Hippocampal formation (tissue), 2 donors: ENCODE measurements around the gene PLXND1.
"Not testable (repeated sequence)": the region's sequence is repeated elsewhere in the genome, so short reads cannot be mapped to it uniquely, and the experiment has no call there.

ENCODE experiments used
- DNase-seq, 2 donors: peaks; one replicate each; lab custom pipeline; 2025; lab: John Stamatoyannopoulos, UW

Gene PLXND1

DNA sequence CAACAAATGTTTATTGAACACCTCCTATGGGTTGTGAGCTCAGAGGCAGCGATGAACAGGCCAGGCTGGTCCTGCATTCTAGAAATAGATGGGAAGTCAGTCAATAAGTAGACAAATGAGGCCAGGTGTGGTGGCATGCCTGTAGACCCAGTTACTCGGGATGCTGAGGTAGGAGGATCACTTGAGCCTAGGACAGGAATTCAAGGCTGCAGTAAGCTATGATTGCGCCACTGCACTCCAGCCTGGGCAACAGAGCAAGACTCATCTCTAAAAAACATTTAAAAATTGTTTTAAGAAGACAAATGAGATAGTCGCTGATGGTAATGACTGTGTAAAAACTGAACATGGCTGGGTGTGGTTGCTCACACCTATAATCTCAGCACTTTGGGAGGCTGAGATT lies 82.4 kb downstream of the PLXND1 start:
- DNase-seq, result no peak

DNA sequence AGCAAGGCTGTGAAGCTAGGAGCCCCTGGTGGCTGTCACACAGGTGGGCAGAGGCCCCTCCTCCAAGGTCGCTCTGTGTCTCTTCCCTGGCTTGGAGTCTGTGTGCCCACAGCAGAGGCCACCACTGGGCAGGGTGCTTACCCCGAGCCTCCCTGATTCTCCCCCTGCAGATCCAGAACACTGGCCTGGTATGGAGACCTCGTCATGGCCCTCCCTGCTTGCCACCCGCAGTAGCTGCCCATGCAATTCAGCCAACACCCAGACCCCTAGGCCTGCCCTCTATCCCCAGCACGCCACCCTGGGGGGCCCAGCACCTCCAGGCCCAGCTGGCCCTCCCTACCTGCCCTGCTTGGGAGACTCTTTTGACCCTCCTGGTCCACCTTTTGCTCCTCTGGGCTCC lies 83.5 kb downstream of the PLXND1 start:
- DNase-seq, result no peak

DNA sequence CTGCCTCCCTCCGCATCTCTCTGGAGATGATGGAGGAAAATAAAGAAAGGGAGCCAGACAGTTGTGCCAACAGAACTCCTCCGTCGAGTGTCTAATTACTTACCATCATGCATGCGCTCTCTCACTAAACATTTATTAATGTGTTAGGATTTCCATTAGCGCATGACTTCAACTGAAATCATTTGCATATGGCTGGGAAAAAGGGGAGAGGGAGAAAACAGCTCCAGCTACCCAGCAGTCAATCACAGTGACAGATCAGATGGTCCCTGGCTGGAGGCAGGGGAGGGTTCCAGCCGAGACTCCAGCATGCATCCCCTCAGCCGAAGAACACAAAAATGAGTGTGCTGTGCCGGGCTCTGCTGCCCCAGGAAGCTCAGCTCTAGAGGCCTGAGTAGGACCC lies 84.9 kb downstream of the PLXND1 start:
- DNase-seq, result no peak

DNA sequence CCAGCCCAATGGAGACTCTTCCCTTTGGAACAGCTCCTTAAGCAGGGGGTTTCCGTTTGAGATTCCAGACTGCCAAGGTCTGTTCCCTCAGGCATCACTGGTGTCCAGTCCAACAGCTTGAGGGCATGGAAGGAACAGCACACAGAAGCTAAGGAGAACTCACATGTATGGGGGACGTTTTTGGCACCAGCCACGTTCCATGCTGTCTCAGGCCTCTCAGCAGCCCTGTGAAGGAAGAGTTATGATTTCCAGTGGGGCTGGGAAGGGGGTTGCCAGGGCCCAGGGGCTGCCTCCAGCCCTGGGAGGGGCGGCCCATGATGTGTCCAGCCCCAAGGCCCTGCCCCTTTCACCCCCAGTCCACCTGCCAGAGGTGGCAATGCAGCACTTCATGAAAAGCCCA lies 85.5 kb downstream of the PLXND1 start:
- DNase-seq, result no peak

DNA sequence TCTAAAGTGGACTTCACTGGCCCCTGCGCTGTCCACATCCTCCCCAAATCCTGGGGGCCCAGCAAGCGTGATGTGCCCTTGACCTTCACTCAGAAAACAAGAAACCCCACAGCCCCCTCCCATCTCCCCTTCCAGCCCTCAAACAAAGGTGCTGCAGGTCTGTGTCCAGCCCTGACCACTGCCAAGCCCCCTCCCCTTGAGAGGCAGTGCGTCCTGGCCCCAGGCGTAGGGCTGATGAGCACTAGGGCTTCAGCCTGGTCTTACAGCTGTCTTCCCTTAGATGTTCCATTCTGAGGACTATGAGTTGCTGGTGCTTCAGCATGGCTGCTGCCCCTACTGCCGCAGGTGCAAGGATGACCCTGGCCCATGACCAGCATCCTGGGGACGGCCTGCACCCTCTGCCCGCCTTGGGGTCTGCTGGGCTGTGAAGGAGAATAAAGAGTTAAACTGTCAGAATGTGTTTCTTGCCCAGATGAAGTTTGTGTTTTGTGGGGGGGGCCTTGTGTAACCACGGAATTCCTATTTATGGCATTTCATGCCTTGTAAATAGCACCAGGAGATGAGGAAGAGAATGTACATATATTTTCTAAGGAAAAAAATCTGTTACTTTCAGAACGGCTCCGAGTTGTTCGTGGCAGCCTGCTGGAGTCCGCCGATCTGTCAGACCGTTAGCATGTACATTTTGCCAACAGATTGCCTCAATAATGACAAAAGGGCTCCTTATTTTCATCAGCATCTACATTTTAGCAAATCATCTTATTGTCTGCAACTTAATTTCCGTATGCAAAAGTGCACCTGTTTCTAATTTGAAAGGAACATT lies 86.4 kb downstream of the PLXND1 start:
- DNase-seq, result no peak

DNA sequence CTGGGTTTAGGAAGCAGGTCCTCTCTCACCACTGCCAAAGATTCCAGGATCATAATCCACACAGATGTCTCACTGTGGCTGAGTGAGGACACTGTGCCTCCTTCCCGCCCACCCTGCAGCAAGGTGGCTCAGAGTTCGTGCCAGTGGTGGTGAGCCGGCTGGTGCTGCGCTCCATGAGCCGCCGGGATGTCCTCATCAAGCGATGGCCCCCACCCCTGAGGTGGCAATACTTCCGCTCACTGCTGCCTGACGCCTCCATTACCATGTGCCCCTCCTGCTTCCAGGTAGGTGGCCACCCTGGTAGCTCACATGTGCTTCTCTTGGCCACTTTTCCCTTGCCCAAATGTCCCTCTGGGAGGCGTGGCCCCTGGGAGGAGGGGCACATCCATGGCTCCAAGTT lies 87.0 kb downstream of the PLXND1 start:
- DNase-seq, result no peak

DNA sequence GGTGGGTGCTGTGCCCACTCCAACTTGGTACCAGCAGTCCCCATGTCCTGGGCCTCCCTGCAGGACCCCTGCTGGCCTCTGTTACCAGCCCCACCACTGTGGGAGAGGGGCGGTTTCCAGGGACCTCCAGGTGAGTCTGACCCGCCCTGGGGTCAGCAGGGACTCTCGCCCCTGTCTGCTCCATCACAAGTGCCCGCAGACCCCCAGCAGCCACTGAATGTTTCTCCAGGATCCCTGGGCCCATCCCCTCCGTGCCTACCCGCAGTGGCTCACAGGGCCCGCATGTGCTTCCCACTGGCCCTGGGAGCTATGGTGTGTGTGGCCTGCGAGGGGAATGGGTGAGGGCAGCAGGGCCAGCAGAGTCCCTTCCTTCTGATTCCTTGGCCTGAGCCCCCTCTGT lies 87.9 kb downstream of the PLXND1 start:
- no peak for DNase-seq

DNA sequence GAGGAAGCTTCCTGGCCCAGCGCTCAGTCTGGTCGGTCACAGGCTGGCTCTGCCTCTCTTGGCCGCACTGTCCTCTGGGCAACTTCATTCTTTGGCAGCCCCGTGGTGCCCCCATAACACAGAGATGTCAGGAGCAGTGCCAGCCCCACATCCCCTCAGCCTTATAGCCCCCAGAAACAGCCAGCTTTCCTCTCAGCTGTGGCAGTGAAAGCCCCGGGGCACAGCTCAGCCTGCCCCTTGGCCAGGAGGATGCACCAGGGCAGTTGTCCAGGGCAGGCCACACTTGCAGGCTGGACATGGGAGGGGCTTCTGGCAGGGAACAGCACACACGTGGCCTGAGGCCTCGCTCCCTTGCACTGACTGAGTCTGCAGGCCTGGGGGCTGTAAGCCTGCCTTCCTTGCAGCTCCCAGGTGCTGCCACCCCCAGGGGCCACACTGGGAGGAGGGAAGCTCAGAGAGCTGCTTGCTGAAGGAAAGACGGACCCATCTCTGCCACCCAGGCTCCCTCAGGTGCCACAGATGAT lies 88.4 kb downstream of the PLXND1 start:
- DNase-seq, result no peak

DNA sequence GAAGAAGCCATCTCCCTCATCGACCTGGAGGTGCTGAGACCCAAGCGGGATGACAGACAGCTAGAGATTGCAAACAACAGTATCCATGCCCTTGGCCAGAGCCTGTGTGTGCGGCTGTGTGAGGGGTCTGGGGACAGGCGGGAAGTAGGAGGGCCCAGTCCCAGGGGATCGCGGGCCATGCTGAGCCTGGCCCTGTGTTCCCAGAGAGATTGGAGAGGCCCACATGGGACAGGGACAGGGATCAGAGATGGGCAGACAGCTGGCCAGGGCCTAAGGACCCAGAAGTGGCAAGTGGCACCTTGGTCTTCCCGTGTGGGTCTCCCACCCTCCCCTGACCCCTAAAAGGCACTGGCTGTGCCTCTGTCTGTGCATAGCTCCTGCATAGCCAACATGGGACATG lies 89.0 kb downstream of the PLXND1 start:
- no peak for DNase-seq

DNA sequence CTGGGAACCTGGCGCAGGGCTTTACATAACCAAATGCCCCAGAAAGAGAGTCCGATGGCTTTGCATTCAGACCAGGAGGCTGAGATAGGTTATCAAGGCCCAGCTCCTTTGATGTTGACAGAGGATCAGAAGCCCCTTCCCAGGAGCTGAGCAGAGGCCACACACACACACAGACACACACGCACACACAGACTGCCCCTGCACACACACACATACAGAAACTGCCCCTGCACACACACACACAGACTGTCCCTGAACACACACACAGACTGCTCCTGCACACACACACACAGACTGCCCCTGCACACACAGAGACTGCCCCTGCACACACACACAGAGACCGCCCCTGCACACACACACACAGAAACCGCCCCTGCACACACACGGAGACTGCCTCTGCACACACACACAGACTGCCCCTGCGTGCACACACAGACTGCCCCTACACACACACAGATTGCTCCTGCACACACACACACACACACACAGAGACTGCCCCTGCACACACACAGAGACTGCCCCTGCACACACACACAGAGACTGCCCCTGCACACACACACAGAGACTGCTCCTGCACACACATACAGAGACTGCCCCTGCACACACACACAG lies 90.5 kb downstream of the PLXND1 start:
- DNase-seq, result not testable (repeated sequence)

DNA sequence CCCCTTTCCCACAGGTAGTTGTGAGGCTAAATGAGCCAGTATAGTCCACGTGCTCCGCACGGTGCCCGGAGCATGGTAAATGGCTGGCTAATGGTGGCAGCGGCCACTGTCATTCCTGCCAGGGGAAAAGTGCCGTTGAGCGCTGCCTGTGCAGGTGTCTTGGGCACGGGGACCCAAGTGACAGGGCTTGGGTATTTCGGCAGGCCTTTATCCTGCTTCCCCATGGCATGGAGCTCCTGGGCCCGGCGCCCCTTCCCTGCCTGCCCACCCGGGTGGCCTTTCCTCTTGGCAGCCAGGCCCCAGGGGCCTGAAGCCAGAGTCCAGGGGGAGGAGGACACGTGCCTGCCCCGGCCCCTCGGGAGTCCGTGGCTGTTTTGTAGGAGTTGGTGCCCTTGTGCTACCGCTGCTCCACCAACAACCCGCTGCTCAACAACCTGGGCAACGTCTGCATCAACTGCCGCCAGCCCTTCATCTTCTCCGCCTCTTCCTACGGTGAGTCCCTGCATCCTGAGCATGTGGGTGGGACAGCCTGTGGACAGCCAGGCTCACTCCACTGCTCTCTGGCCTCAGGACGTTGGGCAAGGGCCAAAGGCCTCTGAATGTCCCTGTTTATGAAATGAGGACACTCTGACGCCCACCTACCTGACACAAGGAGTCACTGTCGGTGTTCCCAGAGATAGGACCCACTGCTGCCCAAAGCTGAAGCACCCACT lies 91.2 kb downstream of the PLXND1 start:
- not testable (repeated sequence) for DNase-seq

DNA sequence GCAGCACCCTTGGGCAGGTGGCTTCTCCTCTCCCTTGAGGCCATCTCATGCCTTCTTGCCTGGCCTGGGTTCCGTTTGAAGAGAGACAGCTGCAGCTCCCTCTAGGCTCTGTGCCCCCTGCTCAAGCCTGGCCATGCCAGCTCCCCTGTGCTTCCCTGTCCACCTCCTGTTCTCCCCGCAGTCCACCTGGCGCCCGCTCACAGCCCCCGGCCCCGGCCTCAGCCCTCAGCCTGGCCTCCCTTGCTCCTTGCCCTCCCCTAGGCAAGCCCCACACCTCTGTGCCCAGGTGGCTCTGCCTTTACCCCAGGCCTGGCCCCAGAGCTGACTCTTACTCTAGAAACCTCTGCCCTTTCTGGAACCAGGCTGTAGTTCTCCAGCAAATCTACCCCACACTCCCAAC lies 91.9 kb downstream of the PLXND1 start:
- no peak for DNase-seq

DNA sequence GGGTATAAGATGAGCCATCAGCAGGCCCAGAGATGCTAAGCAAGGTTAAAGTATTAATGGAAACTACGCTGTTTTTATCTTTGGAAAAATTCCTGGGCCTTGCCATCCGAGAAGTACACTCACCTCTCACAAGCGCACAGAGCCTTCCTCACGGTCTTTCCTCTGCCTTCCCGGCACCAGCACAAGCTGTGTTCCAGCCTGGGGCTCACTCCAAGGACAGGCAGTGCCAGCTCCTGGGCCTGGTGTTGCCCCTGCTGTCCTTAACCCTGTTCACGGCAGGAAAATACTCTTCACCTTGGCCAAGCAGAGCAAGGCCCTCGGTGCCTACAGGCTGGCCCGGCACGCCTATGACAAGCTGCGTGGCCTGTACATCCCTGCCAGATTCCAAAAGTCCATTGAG lies 92.4 kb downstream of the PLXND1 start:
- no peak for DNase-seq

DNA sequence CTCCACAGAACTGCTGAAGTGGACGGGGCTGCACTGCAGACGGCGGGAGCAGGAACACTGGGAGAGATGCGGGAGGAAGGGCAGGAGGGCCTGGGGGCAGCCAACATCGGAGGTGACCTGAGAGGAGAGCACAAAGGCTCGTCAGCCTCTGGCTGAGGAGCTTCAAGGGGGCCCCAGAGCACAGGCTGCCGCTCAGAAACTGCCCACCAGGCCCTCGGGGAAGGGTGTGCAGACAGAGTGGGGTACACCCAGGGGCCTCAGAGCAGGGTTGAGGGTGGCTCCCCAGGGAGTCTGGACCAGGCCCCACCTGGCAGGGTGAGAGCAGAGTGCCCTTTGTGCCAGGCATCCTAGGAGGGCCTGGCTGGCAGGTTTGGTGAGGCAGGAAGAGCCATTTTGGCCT lies 92.8 kb downstream of the PLXND1 start:
- no peak for DNase-seq

DNA sequence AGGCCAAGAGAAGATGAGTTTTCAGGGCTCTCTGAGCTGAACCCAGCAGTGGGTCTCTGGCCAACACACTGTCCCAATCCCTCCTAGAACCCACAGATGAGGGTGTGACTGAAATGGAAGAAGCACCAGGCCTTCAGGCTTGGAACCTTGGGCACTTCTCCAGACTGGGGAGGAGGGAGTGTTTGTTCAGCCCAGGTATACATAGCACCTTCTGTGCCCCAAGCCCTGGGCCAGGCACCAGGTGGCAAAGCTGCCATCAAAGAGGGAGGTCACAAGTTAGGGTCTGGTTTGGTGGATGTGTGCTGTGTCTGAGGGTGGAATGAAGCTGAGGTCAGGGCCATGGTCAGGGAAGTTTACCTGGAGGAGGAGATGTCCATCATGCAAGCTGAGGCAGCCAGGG lies 93.9 kb downstream of the PLXND1 start:
- no peak for DNase-seq

DNA sequence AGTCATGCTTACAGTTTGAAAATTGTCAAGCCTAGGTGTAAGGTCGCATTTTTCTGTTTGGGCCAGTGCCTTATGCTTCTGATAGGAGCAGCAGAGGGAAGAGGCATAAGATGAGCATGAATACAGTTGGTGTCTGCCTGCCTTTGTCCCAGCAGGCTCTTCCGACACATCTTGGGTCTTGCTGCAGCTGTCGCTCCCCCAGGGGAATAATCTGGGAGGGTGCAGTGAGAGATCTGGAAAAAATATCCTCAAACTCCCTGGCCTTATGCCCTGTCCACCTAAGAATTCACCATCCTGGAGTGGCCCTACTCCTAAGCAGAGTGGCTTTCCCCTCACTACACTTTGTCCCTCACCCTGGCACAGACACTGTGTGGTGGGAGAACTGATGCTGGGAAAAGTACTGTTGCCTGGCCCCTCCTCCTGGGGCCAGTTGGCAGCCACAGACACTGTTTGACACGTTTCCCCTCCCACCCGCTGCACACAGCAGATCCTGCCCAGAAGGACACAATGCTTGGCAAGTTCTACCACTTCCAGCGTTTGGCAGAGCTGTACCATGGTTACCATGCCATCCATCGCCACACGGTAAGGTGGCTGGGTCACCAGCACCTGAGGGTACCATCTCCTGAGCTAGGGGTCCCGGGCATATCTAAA lies 99.2 kb downstream of the PLXND1 start:
- peak; percentile 57 to 61 for DNase-seq

DNA sequence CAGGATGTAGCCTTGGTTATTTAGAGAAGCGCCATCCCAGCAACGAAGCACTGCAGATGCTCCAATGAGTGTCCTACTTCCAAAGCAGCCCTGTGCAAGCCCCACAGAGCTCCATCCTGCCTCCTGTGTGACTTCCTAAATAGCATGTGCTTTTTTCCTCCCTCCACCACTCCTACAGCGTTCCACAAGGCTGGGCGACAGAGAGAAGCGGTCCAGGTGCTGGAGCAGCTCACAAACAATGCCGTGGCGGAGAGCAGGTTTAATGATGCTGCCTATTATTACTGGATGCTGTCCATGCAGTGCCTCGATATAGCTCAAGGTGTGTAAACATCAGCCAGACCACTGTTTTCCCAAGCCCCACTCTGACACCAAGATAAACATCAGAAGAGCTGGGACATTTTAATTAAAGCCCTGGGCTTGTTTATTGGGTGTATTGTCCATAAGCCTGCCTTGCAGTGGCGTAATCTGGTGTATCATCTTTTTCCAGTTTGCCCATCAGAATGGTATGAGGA lies 100.2 kb downstream of the PLXND1 start:
- DNase-seq, result peak in 1 of 2 donors; percentile 33

DNA sequence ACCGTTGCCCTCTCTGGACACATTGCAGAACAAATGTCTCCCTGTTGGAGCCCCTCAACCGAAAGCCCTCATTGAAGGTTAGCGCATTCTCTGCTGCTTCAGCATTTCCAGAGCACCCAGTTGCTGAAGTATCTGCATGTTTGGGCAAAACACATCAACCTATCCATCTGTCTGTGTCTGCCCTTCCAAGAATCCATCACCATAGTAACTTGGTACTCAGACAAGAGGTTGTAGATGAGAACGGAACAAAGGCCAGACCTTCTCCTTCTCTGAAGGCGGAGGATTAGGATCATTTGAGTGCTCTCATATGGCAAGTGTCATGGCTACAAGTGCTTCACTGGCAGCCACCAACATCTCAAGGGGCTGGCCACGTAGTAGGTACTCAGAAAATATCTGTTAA lies 101.1 kb downstream of the PLXND1 start:
- no peak for DNase-seq
